SK-N-SH (cell line): ENCODE data around the gene TMEM174.

Experiments
- NRF1 ChIP-seq: IDR thresholded peaks from 2 replicates; pipeline ENCODE4 v1.6.1; 2012; ENCODE audit warnings: low read depth, mild to moderate bottlenecking, low read length
- POLR2AphosphoS5 ChIP-seq: IDR thresholded peaks from 2 replicates; pipeline ENCODE4 v1.6.1; 2012; ENCODE audit warnings: low read depth, low read length
- ZBTB33 ChIP-seq: IDR thresholded peaks from 2 replicates; pipeline ENCODE4 v1.4.0; 2012; ENCODE audit warnings: low read depth, borderline replicate concordance
- TF ChIP-seq, protein P1 (sequence below): fragments of 200-600 bp; sonication (generic); IDR thresholded peaks from 2 replicates; pipeline ENCODE4 v1.6.1; 2017; ENCODE audit warnings: antibody characterized with exemption, mild to moderate bottlenecking, moderate library complexity
- TF ChIP-seq, protein P2 (sequence below): IDR thresholded peaks from 2 replicates; pipeline ENCODE4 v1.4.0; 2012; ENCODE audit warnings: low read depth, borderline replicate concordance

DNA sequence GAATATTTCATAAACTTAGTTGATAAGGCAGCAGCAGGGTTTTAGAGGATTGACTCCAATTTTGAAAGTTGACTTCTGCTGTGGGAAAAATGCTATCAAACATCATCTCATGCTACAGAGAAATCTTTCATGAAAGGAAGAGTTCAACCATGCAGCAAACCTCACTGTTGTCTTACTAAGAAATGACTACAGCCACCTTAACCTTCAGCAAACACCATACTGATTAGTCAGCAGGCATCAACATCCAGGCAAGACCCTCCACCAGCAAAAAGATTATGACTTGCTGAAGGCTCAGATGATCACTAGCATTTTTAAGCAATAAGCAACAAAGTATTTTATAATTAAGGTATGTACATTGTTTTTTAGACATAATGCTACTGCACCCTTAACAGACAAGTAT, 7.6 kb downstream of the TMEM174 start:
- TF ChIP-seq, protein P1, sequence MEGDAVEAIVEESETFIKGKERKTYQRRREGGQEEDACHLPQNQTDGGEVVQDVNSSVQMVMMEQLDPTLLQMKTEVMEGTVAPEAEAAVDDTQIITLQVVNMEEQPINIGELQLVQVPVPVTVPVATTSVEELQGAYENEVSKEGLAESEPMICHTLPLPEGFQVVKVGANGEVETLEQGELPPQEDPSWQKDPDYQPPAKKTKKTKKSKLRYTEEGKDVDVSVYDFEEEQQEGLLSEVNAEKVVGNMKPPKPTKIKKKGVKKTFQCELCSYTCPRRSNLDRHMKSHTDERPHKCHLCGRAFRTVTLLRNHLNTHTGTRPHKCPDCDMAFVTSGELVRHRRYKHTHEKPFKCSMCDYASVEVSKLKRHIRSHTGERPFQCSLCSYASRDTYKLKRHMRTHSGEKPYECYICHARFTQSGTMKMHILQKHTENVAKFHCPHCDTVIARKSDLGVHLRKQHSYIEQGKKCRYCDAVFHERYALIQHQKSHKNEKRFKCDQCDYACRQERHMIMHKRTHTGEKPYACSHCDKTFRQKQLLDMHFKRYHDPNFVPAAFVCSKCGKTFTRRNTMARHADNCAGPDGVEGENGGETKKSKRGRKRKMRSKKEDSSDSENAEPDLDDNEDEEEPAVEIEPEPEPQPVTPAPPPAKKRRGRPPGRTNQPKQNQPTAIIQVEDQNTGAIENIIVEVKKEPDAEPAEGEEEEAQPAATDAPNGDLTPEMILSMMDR = no peak
- no peak for TF ChIP-seq ZBTB33
- TF ChIP-seq POLR2AphosphoS5 = no peak
- TF ChIP-seq, protein P2, sequence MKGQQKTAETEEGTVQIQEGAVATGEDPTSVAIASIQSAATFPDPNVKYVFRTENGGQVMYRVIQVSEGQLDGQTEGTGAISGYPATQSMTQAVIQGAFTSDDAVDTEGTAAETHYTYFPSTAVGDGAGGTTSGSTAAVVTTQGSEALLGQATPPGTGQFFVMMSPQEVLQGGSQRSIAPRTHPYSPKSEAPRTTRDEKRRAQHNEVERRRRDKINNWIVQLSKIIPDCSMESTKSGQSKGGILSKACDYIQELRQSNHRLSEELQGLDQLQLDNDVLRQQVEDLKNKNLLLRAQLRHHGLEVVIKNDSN = no peak
- TF ChIP-seq NRF1 = no peak
